ENCODE data around the gene RPH3AL. TPM values are rescaled to one million over a fixed set of nuclear protein-coding genes. Genes with fewer than 3 reads are reported as not detected.
"Not testable (repeated sequence)": the region's sequence is repeated elsewhere in the genome, so short reads cannot be mapped to it uniquely, and the experiment has no call there.

RPH3AL gene
- total RNA-seq, 2 donors from 2014 or later, result 11.7 to 17.8 TPM

- DNase-seq (ENCODE audit: low spot score), result no peak
- Histone ChIP-seq H3K27me3 (replicated peaks; ENCODE audit: insufficient read depth) (no peaks in the 10 kb centered on the region), H3K9me3 (no peaks in the 10 kb centered on the region), H3K4me1 (replicated peaks) (no peaks in the 10 kb centered on the region), H3K4me3 (no peak overlapping the region), H3K27ac (no peak overlapping the region), H3K36me3 (no peaks in the 10 kb centered on the region)
- TF ChIP-seq POLR2A (IDR thresholded peaks at IDR 0.05) (no peak), CTCF (IDR thresholded peaks at IDR 0.05) (no peak), POLR2AphosphoS5 (IDR thresholded peaks at IDR 0.05) (no peak)
- intact Hi-C loops (cut with DNase I), result no loop called here
- 78% methylated on average over 9 of the region's 9 CpGs for WGBS
Measured at GRCh38 chr17:320139-320538, 32.5 kb downstream of the RPH3AL start.

- TF ChIP-seq CTCF (IDR thresholded peaks at IDR 0.05) (no peak), POLR2A (IDR thresholded peaks at IDR 0.05) (no peak), POLR2AphosphoS5 (IDR thresholded peaks at IDR 0.05) (no peak)
- H3K9me3 ChIP-seq, result no peaks in the 10 kb centered on the region
- H3K4me1 ChIP-seq (replicated peaks), result no peaks in the 10 kb centered on the region
- no peak overlapping the region for H3K4me3 ChIP-seq
- no peaks in the 10 kb centered on the region for H3K36me3 ChIP-seq
- no peak for DNase-seq (ENCODE audit: low spot score)
- no peaks in the 10 kb centered on the region for H3K27me3 ChIP-seq (replicated peaks; ENCODE audit: insufficient read depth)
- no peak overlapping the region for H3K27ac ChIP-seq
- intact Hi-C loops (cut with DNase I), result no loop called here
- WGBS, result 95% methylated on average over 10 of the region's 12 CpGs
Measured at GRCh38 chr17:319266-319665, 33.3 kb downstream of the RPH3AL start.

- not testable (repeated sequence) for DNase-seq (ENCODE audit: low spot score)
- WGBS, result 86% methylated on average over 2 of the region's 2 CpGs
Measured at GRCh38 chr17:317070-317469, 35.5 kb downstream of the RPH3AL start.

GRCh38 chr17:315399-315798 is 37.2 kb downstream of the RPH3AL start:
- DNase-seq (ENCODE audit: low spot score); H3K27me3 ChIP-seq (replicated peaks; ENCODE audit: insufficient read depth); intact Hi-C loops (cut with DNase I); H3K9me3 ChIP-seq; H3K4me1 ChIP-seq (replicated peaks); H3K36me3 ChIP-seq; H3K4me3 ChIP-seq; H3K27ac ChIP-seq: not testable (repeated sequence)
- WGBS, result 59% methylated on average over 2 of the region's 2 CpGs

More at GRCh38 chr17:317070-317469, 35.5 kb downstream of the RPH3AL start:
- H3K9me3 ChIP-seq; H3K36me3 ChIP-seq; H3K4me3 ChIP-seq; H3K27me3 ChIP-seq (replicated peaks; ENCODE audit: insufficient read depth); H3K4me1 ChIP-seq (replicated peaks); H3K27ac ChIP-seq; intact Hi-C loops (cut with DNase I): not testable (repeated sequence)

GRCh38 chr17:314614-314944 is 38.0 kb downstream of the RPH3AL start:
- intact Hi-C loops (cut with DNase I); H3K9me3 ChIP-seq; H3K36me3 ChIP-seq; H3K4me3 ChIP-seq; H3K27ac ChIP-seq; H3K4me1 ChIP-seq (replicated peaks); H3K27me3 ChIP-seq (replicated peaks; ENCODE audit: insufficient read depth); DNase-seq (ENCODE audit: low spot score): not testable (repeated sequence)
- WGBS, result 95% methylated on average over 1 of the region's 1 CpG

GRCh38 chr17:313911-314613 is 38.5 kb downstream of the RPH3AL start:
- Histone ChIP-seq H3K36me3 (no peaks in the 10 kb centered on the region), H3K4me1 (replicated peaks) (no peaks in the 10 kb centered on the region), H3K27ac (no peak overlapping the region), H3K27me3 (replicated peaks; ENCODE audit: insufficient read depth) (no peaks in the 10 kb centered on the region), H3K9me3 (no peaks in the 10 kb centered on the region), H3K4me3 (no peak overlapping the region)
- WGBS, result 93% methylated on average over 9 of the region's 9 CpGs
- no peak for DNase-seq (ENCODE audit: low spot score)
- TF ChIP-seq POLR2A (IDR thresholded peaks at IDR 0.05) (no peak), POLR2AphosphoS5 (IDR thresholded peaks at IDR 0.05) (no peak), CTCF (IDR thresholded peaks at IDR 0.05) (no peak)
- intact Hi-C loops (cut with DNase I), result no loop called here

Data from prostate gland (tissue), 2 donors.